ENCODE data around the gene ZNF580.

ZNF580 gene

GRCh38 chr19:55613930-55614710, 26.7 kb upstream of the ZNF580 start:
- TF ChIP-seq, protein P1, sequence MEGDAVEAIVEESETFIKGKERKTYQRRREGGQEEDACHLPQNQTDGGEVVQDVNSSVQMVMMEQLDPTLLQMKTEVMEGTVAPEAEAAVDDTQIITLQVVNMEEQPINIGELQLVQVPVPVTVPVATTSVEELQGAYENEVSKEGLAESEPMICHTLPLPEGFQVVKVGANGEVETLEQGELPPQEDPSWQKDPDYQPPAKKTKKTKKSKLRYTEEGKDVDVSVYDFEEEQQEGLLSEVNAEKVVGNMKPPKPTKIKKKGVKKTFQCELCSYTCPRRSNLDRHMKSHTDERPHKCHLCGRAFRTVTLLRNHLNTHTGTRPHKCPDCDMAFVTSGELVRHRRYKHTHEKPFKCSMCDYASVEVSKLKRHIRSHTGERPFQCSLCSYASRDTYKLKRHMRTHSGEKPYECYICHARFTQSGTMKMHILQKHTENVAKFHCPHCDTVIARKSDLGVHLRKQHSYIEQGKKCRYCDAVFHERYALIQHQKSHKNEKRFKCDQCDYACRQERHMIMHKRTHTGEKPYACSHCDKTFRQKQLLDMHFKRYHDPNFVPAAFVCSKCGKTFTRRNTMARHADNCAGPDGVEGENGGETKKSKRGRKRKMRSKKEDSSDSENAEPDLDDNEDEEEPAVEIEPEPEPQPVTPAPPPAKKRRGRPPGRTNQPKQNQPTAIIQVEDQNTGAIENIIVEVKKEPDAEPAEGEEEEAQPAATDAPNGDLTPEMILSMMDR (IDR thresholded peaks at IDR 0.05; ENCODE audit: borderline replicate concordance, control extremely low read depth, extremely low read depth, insufficient read depth, missing control alignments): no peak
- in situ Hi-C loops (cut with MboI; ENCODE audit: low sequenced_read_pairs, unreplicated experiment): no loop called here
- no peak for DNase-seq (ENCODE audit: low spot score)

GRCh38 chr19:55614711-55615542, 25.9 kb upstream of the ZNF580 start:
- DNase-seq (ENCODE audit: low spot score): no peak
- in situ Hi-C loops (cut with MboI; ENCODE audit: low sequenced_read_pairs, unreplicated experiment): no loop called here
- TF ChIP-seq, protein P1 (IDR thresholded peaks at IDR 0.05; ENCODE audit: borderline replicate concordance, control extremely low read depth, extremely low read depth, insufficient read depth, missing control alignments): no peak

DNA sequence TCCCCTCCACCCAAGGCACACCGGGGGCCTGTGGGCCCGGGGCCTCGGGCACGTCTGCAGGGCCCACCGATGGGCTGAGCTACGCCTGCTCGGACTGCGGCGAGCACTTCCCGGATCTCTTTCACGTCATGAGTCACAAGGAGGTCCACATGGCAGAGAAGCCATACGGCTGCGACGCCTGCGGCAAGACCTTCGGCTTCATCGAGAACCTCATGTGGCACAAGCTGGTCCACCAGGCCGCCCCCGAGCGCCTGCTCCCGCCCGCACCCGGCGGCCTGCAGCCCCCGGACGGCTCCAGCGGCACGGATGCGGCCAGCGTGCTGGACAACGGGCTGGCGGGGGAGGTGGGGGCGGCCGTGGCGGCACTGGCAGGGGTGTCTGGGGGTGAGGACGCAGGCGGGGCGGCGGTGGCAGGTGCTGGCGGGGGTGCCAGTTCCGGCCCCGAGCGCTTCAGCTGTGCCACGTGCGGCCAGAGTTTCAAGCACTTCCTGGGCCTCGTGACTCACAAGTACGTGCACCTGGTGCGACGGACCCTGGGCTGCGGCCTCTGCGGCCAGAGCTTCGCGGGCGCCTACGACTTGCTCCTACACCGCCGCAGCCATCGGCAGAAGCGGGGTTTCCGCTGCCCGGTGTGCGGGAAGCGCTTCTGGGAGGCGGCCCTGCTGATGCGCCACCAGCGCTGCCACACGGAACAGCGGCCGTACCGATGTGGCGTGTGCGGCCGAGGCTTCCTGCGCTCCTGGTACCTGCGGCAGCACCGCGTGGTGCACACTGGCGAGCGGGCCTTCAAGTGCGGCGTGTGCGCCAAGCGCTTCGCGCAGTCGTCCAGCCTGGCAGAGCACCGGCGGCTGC, 25.0 kb upstream of the ZNF580 start:
- TF ChIP-seq, protein P1 (IDR thresholded peaks at IDR 0.05; ENCODE audit: borderline replicate concordance, control extremely low read depth, extremely low read depth, insufficient read depth, missing control alignments): no peak
- in situ Hi-C loops (cut with MboI; ENCODE audit: low sequenced_read_pairs, unreplicated experiment): no loop called here
- DNase-seq (ENCODE audit: low spot score): no peak

GRCh38 chr19:55616395-55616875, 24.4 kb upstream of the ZNF580 start:
- TF ChIP-seq, protein P1 (IDR thresholded peaks at IDR 0.05; ENCODE audit: borderline replicate concordance, control extremely low read depth, extremely low read depth, insufficient read depth, missing control alignments): no peak
- DNase-seq (ENCODE audit: low spot score): no peak
- in situ Hi-C loops (cut with MboI; ENCODE audit: low sequenced_read_pairs, unreplicated experiment): no loop called here

DNA sequence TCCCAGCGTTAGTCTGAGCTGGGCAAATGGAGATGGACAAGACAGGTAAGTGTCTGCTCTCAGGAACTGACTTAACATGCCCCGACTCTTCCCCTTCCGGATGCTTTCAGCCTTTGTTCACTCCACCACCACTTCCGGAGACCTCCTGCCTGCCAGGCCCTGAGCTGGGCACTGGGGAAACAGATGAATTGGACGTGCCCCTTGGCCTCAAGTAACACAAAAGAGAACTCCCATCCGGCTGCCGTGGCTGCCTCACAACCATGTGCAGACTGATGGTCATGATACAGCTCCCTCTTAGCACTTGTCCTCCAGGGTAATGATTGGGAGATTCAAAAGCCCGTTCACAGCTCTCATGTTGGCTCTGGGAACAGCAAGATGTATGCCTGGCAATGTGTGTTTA, 23.4 kb upstream of the ZNF580 start:
- no peak for DNase-seq (ENCODE audit: low spot score)
- in situ Hi-C loops (cut with MboI; ENCODE audit: low sequenced_read_pairs, unreplicated experiment): no loop called here
- TF ChIP-seq, protein P1 (IDR thresholded peaks at IDR 0.05; ENCODE audit: borderline replicate concordance, control extremely low read depth, extremely low read depth, insufficient read depth, missing control alignments): no peak

GRCh38 chr19:55618426-55618825, 22.4 kb upstream of the ZNF580 start:
- DNase-seq (ENCODE audit: low spot score): no peak
- in situ Hi-C loops (cut with MboI; ENCODE audit: low sequenced_read_pairs, unreplicated experiment): no loop called here
- TF ChIP-seq, protein P1 (IDR thresholded peaks at IDR 0.05; ENCODE audit: borderline replicate concordance, control extremely low read depth, extremely low read depth, insufficient read depth, missing control alignments): no peak

Data from GM13976 (cell line).